H1 (cell line): ENCODE measurements around the gene ZBTB4. TPM values are rescaled to one million over a fixed set of nuclear protein-coding genes. Genes with fewer than 3 reads are reported as not detected.
A peak's percentile ranks its signal among the peaks of the same experiment; 100 is the strongest.

Experiments
- CTCF ChIA-PET: fragments of 300-600 bp; sonication (Branson Sonifier 250); formaldehyde crosslinking; loops from one replicate; lab custom pipeline; 2021; ENCODE audit not compliant: partially characterized antibody; lab: Charles Lee
- POLR2A ChIA-PET: fragments of 300-600 bp; sonication (Branson Sonifier 250); formaldehyde crosslinking; loops from one replicate; lab custom pipeline; 2021; ENCODE audit warnings: inconsistent platforms; ENCODE audit not compliant: partially characterized antibody; lab: Charles Lee
- DNase-seq, 2 experiments: peaks; one replicate each; pipeline versions ENCODE4 v3.0.0 to v3.0.0-alpha.2; 2010 to 2022; ENCODE audit warnings: low spot score in 2 of 2, low read depth in 1 of 2, mixed read lengths in 1 of 2
- FAIRE-seq: peaks from 2 replicates; lab custom pipeline; 2011; peaks lifted over from hg19 to GRCh38; lab: Jason Lieb, UNC
- H2AFZ ChIP-seq: 2 replicates; pipeline ENCODE4 v1.8.1; 2012; ENCODE audit warnings: low read length, inconsistent platforms
- H2AK5ac ChIP-seq: 2 replicates; pipeline ENCODE4 v1.6.1; 2013; ENCODE audit warnings: low read depth, low read length
- H2BK120ac ChIP-seq: replicated peaks from 2 replicates; pipeline ENCODE3; 2013; ENCODE audit warnings: low read depth, low read length, inconsistent platforms
- H2BK12ac ChIP-seq: 2 replicates; pipeline ENCODE4 v1.6.1; 2013; ENCODE audit warnings: low read depth, low read length
- H2BK15ac ChIP-seq: 2 replicates; pipeline ENCODE4 v1.6.1; 2013; ENCODE audit warnings: low read length
- H2BK20ac ChIP-seq: 2 replicates; pipeline ENCODE4 v1.6.1; 2013; ENCODE audit warnings: low read length
- H2BK5ac ChIP-seq: 2 replicates; pipeline ENCODE4 v1.6.1; 2013; ENCODE audit warnings: low read depth, low read length
- H3K14ac ChIP-seq: 2 replicates; pipeline ENCODE4 v1.6.1; 2013; ENCODE audit warnings: inconsistent platforms; ENCODE audit not compliant: insufficient read length
- H3K18ac ChIP-seq: 2 replicates; pipeline ENCODE4 v1.6.1; 2013; ENCODE audit warnings: low read length; ENCODE audit errors: extremely low read depth
- H3K23ac ChIP-seq: 2 replicates; pipeline ENCODE4 v1.6.1; 2013; ENCODE audit warnings: inconsistent platforms; ENCODE audit not compliant: insufficient read length
- H3K23me2 ChIP-seq: 2 replicates; pipeline ENCODE4 v1.6.1; 2013; ENCODE audit warnings: low read depth, low read length
- H3K27ac ChIP-seq: 2 replicates; pipeline ENCODE4 v1.6.1; 2011; ENCODE audit warnings: low read depth, low read length, inconsistent platforms
- H3K27me3 ChIP-seq, 4 experiments: replicated peaks in 1 of 4; 1 replicate in 1 of 4; 2 replicates in 3 of 4; pipeline versions ENCODE4 v1.6.1 to v1.8.1; 2011 to 2013; ENCODE audit warnings: low read length in 3 of 4, mild to moderate bottlenecking in 3 of 4, inconsistent platforms in 2 of 4, mixed read lengths in 2 of 4, moderate library complexity in 1 of 4; ENCODE audit not compliant: control insufficient read depth in 3 of 4, insufficient read depth in 3 of 4; ENCODE audit errors: extremely low read depth in 1 of 4
- H3K36me3 ChIP-seq, 4 experiments: 2 replicates each; pipeline versions ENCODE4 v1.6.1 to v1.8.1; 2011 to 2013; ENCODE audit warnings: mild to moderate bottlenecking in 4 of 4, low read length in 3 of 4, moderate library complexity in 2 of 4, control low read depth in 1 of 4, inconsistent platforms in 1 of 4; ENCODE audit not compliant: insufficient read depth in 4 of 4, control insufficient read depth in 2 of 4
- H3K4ac ChIP-seq: replicated peaks from 2 replicates; pipeline ENCODE3; 2013; ENCODE audit warnings: low read length, low read depth, mixed read lengths, inconsistent platforms; ENCODE audit not compliant: insufficient read length
- H3K4me1 ChIP-seq, 4 experiments: replicated peaks in 1 of 4; 1 replicate in 1 of 4; 2 replicates in 3 of 4; pipeline versions ENCODE4 v1.6.1 to v1.8.1; 2011 to 2013; ENCODE audit warnings: low read length in 3 of 4, inconsistent platforms in 2 of 4, mixed read lengths in 1 of 4; ENCODE audit not compliant: insufficient read depth in 4 of 4, control insufficient read depth in 3 of 4
- H3K4me2 ChIP-seq, 2 experiments: 2 replicates each; pipeline versions ENCODE4 v1.6.1 to v1.8.1; 2011 to 2013; ENCODE audit warnings: low read depth in 2 of 2, low read length in 2 of 2, control low read depth in 1 of 2, inconsistent platforms in 1 of 2, mild to moderate bottlenecking in 1 of 2; ENCODE audit not compliant: insufficient read depth in 1 of 2
- H3K4me3 ChIP-seq, 4 experiments: fragments of 200-600, 300-600 bp in 1 of 4; sonication (generic), shearing (Covaris generic), sonication (Bioruptor Twin) in 1 of 4; 2 replicates each; pipeline versions ENCODE4 v1.5.1 to v1.8.1; 2011 to 2016; ENCODE audit warnings: low read length in 4 of 4, low read depth in 3 of 4, control low read depth in 2 of 4, inconsistent platforms in 2 of 4, mild to moderate bottlenecking in 2 of 4, mixed read lengths in 1 of 4, moderate library complexity in 1 of 4; ENCODE audit not compliant: insufficient read depth in 2 of 4; ENCODE audit errors: extremely low read depth in 1 of 4
- H3K56ac ChIP-seq: replicated peaks from 2 replicates; pipeline ENCODE3; 2013; ENCODE audit warnings: low read depth, mild to moderate bottlenecking, mixed read lengths, low read length, inconsistent platforms; ENCODE audit not compliant: insufficient read length
- H3K79me1 ChIP-seq: 2 replicates; pipeline ENCODE4 v1.6.1; 2013; ENCODE audit warnings: low read depth, low read length, control low read depth
- H3K79me2 ChIP-seq, 2 experiments: 2 replicates each; pipeline versions ENCODE4 v1.6.1 to v1.8.1; 2012 to 2013; ENCODE audit warnings: low read length in 2 of 2, mild to moderate bottlenecking in 2 of 2, inconsistent platforms in 1 of 2; ENCODE audit not compliant: insufficient read depth in 2 of 2, control insufficient read depth in 1 of 2
- H3K9ac ChIP-seq, 4 experiments: replicated peaks in 1 of 4; 1 replicate in 1 of 4; 2 replicates in 3 of 4; pipeline versions ENCODE4 v1.6.1 to v1.8.1; 2011 to 2013; ENCODE audit warnings: low read depth in 3 of 4, low read length in 3 of 4, control low read depth in 2 of 4, mild to moderate bottlenecking in 2 of 4, moderate library complexity in 2 of 4, inconsistent platforms in 1 of 4; ENCODE audit errors: extremely low read depth in 1 of 4
- H3K9me3 ChIP-seq, 2 experiments: 2 replicates each; pipeline versions ENCODE4 v1.6.1 to v1.8.1; 2012 to 2013; ENCODE audit warnings: mild to moderate bottlenecking in 2 of 2, moderate library complexity in 2 of 2, control low read depth in 1 of 2, inconsistent platforms in 1 of 2, low read depth in 1 of 2, low read length in 1 of 2, mixed read lengths in 1 of 2; ENCODE audit not compliant: insufficient read depth in 2 of 2
- H4K20me1 ChIP-seq, 2 experiments: replicated peaks in 1 of 2; 2 replicates each; pipeline versions ENCODE3 to v1.8.1; 2011 to 2013; ENCODE audit warnings: inconsistent platforms in 2 of 2, low read length in 2 of 2, mild to moderate bottlenecking in 1 of 2; ENCODE audit not compliant: insufficient read depth in 2 of 2, control insufficient read depth in 1 of 2
- H4K5ac ChIP-seq: 2 replicates; pipeline ENCODE4 v1.6.1; 2013; ENCODE audit warnings: low read length, low read depth, mixed read lengths, inconsistent platforms; ENCODE audit not compliant: insufficient read length
- H4K8ac ChIP-seq: 2 replicates; pipeline ENCODE4 v1.8.0; 2013; ENCODE audit warnings: mild to moderate bottlenecking, moderate library complexity, low read length, inconsistent platforms; ENCODE audit not compliant: insufficient read depth; ENCODE audit errors: extremely low read depth
- H4K91ac ChIP-seq: replicated peaks from 2 replicates; pipeline ENCODE3; 2013; ENCODE audit warnings: low read length, mixed read lengths, inconsistent platforms; ENCODE audit not compliant: insufficient read length
- WGBS, 2 experiments: shearing (Covaris generic) in 1 of 2; methylation state at CpG; one replicate each; pipeline versions ENCODE4 v1.1.6 to v1.1.7; 2013 to 2015; ENCODE audit warnings: low lambda C conversion rate in 2 of 2, mixed read lengths in 2 of 2, inconsistent platforms in 1 of 2, low coverage in 1 of 2, missing lambda C conversion rate in 1 of 2; ENCODE audit not compliant: insufficient replicate concordance in 2 of 2, insufficient coverage in 1 of 2, insufficient read length in 1 of 2; ENCODE audit errors: extremely low coverage in 1 of 2, missing lambda C conversion rate in 1 of 2; 5-methylcytosine and 5-hydroxymethylcytosine counted together
- polyA plus RNA-seq, 7 experiments: library from polyadenylated mRNA; depleted of rRNA in 3 of 7; stranded (reverse) in 5 of 7; unstranded in 2 of 7; fragments of >200 nt in 5 of 7; fragments of 200-250 nt in 2 of 7; gene quantifications; 1 replicate in 5 of 7; 2 replicates in 1 of 7; 4 replicates in 1 of 7; pipeline versions ENCODE4 v1.2.1 to v1.2.3, GENCODE V29; 2011 to 2013; ENCODE audit warnings: missing spikeins in 2 of 7, mixed read lengths in 2 of 7
- total RNA-seq: library from RNA; stranded (reverse); fragmentation: NEBNext Ultra II Directional; extraction: Animal tissue kit (Norgen Biotek cat#: 25700); gene quantifications from 2 replicates; pipeline ENCODE4 v1.2.1, GENCODE V29; 2021

The ZBTB4 gene
- total and polyA plus RNA-seq, 2 of the 8 experiments (the other 6 are each of a cell fraction or from before 2014, with no cell fraction given): 5.9 to 10.1 TPM

DNA sequence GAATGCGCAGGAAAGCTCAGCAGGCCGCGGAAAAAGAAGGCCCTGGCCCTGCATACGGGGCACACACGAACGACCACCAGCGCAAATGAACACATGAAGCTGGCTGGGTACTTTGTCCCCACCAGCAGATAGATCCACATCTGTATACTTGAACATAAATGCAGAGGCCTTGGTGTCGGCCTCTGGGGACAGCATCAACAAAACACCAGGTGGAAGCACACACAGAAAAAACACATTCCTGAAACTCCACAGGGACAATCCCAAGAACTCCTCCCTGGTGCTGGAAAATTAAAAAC, 606 bp upstream of the ZBTB4 start:
- no peaks in the 10 kb centered on the region for H3K36me3 ChIP-seq
- H3K23me2 ChIP-seq: peaks cover 22% of the 10 kb centered on the region
- H2BK5ac ChIP-seq: peak overlapping the region; percentile 55; the same call in 1 of the 2 replicates
- no peaks in the 10 kb centered on the region; a peak in 1 of 7 replicates for H3K27me3 ChIP-seq
- 0 out of 2 replicates have a peak overlapping the region, but pooled peaks have one; percentile 18 for H2AFZ ChIP-seq
- 35% methylated on average over 8 of the region's 8 CpGs; no CpG with 5 or more reads in 1 of the 2 experiments for WGBS, 2 experiments
- no peak overlapping the region for H2BK20ac ChIP-seq
- peak overlapping the region; percentile 19; the same call in 1 of the 2 replicates for H2BK15ac ChIP-seq
- H4K8ac ChIP-seq: peak overlapping the region; percentile 96; the same call in 1 of the 2 replicates
- H3K79me2 ChIP-seq: peaks cover 1 to 35% of the 10 kb centered on the region in 2 experiments; a peak in 3 of 4 replicates
- H3K4me2 ChIP-seq: peak overlapping the region; percentile 97 to 99
- peak overlapping the region; percentile 45 for H4K91ac ChIP-seq
- H3K56ac ChIP-seq: peak overlapping the region; percentile 90
- peak overlapping the region; percentile 72 for H3K18ac ChIP-seq
- H3K23ac ChIP-seq: no peak overlapping the region
- H4K20me1 ChIP-seq: peaks cover 0 to 5% of the 10 kb centered on the region in 2 experiments
- POLR2A ChIA-PET: interaction anchor here (0.5 to 14.3 kb wide), 11 partner anchors 12 to 268 kb away, joined by 3 to 339 read pairs (median 6); partner anchors contain the start of genes CHRNB1, FGF11, TMEM102 and TMEM256
- no peak overlapping the region for H3K14ac ChIP-seq
- peaks cover 12% of the 10 kb centered on the region for H3K79me1 ChIP-seq
- H2BK120ac ChIP-seq: peak overlapping the region; percentile 75
- H3K9me3 ChIP-seq: no peaks in the 10 kb centered on the region
- no peak for DNase-seq
- H3K27ac ChIP-seq: peak overlapping the region; percentile 39
- H3K4ac ChIP-seq: no peak overlapping the region
- no peak for FAIRE-seq
- peak overlapping the region; percentile 30; the same call in 1 of the 2 replicates for H2AK5ac ChIP-seq
- peak overlapping the region; percentile 49 to 94 (median 76) for H3K4me3 ChIP-seq
- CTCF ChIA-PET: interaction anchor here (0.8 to 2.4 kb wide), 8 partner anchors 19 to 123 kb away, joined by 3 to 10 read pairs (median 4); partner anchors contain the start of gene CHRNB1
- H3K4me1 ChIP-seq: peaks cover 2 to 28% (median 21%) of the 10 kb centered on the region in 4 experiments
- H4K5ac ChIP-seq: peak overlapping the region; percentile 32
- peak overlapping the region; percentile 77; the same call in 1 of the 2 replicates for H2BK12ac ChIP-seq
- peak overlapping the region in 3 of 4 experiments; percentile 67 to 85 (median 72); a peak in 6 of 7 replicates for H3K9ac ChIP-seq
